ENCODE measurements around the gene SRGAP1.

DNA sequence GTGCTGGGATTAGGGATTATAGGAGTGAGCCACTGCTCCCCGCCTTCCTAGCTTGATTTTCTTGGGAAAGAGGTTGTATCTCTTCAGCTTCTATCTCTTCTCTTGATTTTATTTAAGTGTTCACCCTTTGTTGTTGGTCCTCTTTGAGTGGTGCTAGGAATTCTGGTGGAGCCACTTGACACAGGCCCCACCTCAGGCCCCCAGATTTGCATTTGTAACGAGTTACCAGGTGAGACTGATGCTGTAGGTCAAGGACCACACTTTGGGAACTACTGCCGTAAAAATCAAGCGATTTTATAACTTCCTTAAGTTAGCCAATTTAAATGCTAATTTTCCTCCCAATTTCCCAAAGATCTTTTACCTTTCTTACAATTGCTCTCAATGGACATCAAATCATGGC, 26.3 kb downstream of the SRGAP1 start:
- TF ChIP-seq, protein P1, sequence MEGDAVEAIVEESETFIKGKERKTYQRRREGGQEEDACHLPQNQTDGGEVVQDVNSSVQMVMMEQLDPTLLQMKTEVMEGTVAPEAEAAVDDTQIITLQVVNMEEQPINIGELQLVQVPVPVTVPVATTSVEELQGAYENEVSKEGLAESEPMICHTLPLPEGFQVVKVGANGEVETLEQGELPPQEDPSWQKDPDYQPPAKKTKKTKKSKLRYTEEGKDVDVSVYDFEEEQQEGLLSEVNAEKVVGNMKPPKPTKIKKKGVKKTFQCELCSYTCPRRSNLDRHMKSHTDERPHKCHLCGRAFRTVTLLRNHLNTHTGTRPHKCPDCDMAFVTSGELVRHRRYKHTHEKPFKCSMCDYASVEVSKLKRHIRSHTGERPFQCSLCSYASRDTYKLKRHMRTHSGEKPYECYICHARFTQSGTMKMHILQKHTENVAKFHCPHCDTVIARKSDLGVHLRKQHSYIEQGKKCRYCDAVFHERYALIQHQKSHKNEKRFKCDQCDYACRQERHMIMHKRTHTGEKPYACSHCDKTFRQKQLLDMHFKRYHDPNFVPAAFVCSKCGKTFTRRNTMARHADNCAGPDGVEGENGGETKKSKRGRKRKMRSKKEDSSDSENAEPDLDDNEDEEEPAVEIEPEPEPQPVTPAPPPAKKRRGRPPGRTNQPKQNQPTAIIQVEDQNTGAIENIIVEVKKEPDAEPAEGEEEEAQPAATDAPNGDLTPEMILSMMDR (tag by site-specific recombination; IDR thresholded peaks at IDR 0.05), result no peak
- TF ChIP-seq, protein P2, sequence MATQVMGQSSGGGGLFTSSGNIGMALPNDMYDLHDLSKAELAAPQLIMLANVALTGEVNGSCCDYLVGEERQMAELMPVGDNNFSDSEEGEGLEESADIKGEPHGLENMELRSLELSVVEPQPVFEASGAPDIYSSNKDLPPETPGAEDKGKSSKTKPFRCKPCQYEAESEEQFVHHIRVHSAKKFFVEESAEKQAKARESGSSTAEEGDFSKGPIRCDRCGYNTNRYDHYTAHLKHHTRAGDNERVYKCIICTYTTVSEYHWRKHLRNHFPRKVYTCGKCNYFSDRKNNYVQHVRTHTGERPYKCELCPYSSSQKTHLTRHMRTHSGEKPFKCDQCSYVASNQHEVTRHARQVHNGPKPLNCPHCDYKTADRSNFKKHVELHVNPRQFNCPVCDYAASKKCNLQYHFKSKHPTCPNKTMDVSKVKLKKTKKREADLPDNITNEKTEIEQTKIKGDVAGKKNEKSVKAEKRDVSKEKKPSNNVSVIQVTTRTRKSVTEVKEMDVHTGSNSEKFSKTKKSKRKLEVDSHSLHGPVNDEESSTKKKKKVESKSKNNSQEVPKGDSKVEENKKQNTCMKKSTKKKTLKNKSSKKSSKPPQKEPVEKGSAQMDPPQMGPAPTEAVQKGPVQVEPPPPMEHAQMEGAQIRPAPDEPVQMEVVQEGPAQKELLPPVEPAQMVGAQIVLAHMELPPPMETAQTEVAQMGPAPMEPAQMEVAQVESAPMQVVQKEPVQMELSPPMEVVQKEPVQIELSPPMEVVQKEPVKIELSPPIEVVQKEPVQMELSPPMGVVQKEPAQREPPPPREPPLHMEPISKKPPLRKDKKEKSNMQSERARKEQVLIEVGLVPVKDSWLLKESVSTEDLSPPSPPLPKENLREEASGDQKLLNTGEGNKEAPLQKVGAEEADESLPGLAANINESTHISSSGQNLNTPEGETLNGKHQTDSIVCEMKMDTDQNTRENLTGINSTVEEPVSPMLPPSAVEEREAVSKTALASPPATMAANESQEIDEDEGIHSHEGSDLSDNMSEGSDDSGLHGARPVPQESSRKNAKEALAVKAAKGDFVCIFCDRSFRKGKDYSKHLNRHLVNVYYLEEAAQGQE (tag by site-specific recombination; IDR thresholded peaks at IDR 0.05), result no peak
- no peak for TF ChIP-seq ZNF785 (tag by site-specific recombination; IDR thresholded peaks at IDR 0.05)
- TF ChIP-seq MEIS1 (CRISPR knock-in tag; IDR thresholded peaks at IDR 0.05; ENCODE audit: borderline replicate concordance), result no peak
- TF ChIP-seq, protein P3, sequence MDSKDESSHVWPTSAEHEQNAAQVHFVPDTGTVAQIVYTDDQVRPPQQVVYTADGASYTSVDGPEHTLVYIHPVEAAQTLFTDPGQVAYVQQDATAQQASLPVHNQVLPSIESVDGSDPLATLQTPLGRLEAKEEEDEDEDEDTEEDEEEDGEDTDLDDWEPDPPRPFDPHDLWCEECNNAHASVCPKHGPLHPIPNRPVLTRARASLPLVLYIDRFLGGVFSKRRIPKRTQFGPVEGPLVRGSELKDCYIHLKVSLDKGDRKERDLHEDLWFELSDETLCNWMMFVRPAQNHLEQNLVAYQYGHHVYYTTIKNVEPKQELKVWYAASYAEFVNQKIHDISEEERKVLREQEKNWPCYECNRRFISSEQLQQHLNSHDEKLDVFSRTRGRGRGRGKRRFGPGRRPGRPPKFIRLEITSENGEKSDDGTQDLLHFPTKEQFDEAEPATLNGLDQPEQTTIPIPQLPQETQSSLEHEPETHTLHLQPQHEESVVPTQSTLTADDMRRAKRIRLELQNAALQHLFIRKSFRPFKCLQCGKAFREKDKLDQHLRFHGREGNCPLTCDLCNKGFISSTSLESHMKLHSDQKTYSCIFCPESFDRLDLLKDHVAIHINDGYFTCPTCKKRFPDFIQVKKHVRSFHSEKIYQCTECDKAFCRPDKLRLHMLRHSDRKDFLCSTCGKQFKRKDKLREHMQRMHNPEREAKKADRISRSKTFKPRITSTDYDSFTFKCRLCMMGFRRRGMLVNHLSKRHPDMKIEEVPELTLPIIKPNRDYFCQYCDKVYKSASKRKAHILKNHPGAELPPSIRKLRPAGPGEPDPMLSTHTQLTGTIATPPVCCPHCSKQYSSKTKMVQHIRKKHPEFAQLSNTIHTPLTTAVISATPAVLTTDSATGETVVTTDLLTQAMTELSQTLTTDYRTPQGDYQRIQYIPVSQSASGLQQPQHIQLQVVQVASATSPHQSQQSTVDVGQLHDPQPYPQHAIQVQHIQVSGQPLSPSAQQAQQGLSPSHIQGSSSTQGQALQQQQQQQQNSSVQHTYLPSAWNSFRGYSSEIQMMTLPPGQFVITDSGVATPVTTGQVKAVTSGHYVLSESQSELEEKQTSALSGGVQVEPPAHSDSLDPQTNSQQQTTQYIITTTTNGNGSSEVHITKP (tag by site-specific recombination; IDR thresholded peaks at IDR 0.05), result no peak
- TF ChIP-seq EGR2 (tag by site-specific recombination; IDR thresholded peaks at IDR 0.05; ENCODE audit: low read depth), result no peak
- no peak for TF ChIP-seq TCF7L2 (IDR thresholded peaks at IDR 0.05; ENCODE audit: borderline replicate concordance, low read depth, low read length)
- TF ChIP-seq ZNF223 (tag by site-specific recombination; IDR thresholded peaks at IDR 0.05), result no peak
- TF ChIP-seq ZNF426 (tag by site-specific recombination; IDR thresholded peaks at IDR 0.05), result no peak
- TF ChIP-seq, protein P4, sequence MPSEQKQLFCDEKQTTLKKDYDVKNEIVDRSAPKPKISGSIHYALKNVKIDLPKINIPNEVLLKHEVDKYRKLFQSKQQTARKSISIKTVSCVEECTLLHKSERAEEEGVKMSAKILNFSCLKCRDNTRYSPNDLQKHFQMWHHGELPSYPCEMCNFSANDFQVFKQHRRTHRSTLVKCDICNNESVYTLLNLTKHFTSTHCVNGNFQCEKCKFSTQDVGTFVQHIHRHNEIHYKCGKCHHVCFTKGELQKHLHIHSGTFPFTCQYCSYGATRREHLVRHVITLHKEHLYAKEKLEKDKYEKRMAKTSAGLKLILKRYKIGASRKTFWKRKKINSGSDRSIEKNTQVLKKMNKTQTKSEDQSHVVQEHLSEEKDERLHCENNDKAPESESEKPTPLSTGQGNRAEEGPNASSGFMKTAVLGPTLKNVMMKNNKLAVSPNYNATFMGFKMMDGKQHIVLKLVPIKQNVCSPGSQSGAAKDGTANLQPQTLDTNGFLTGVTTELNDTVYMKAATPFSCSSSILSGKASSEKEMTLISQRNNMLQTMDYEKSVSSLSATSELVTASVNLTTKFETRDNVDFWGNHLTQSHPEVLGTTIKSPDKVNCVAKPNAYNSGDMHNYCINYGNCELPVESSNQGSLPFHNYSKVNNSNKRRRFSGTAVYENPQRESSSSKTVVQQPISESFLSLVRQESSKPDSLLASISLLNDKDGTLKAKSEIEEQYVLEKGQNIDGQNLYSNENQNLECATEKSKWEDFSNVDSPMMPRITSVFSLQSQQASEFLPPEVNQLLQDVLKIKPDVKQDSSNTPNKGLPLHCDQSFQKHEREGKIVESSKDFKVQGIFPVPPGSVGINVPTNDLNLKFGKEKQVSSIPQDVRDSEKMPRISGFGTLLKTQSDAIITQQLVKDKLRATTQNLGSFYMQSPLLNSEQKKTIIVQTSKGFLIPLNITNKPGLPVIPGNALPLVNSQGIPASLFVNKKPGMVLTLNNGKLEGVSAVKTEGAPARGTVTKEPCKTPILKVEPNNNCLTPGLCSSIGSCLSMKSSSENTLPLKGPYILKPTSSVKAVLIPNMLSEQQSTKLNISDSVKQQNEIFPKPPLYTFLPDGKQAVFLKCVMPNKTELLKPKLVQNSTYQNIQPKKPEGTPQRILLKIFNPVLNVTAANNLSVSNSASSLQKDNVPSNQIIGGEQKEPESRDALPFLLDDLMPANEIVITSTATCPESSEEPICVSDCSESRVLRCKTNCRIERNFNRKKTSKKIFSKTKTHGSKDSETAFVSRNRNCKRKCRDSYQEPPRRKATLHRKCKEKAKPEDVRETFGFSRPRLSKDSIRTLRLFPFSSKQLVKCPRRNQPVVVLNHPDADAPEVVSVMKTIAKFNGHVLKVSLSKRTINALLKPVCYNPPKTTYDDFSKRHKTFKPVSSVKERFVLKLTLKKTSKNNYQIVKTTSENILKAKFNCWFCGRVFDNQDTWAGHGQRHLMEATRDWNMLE (tag by site-specific recombination; conservative IDR thresholded peaks at IDR 0.05; ENCODE audit: low read depth), result no peak
- no peak for TF ChIP-seq ZSCAN23 (tag by site-specific recombination; IDR thresholded peaks at IDR 0.05)
